HG03342 (cell line): ENCODE measurements around the gene NHLH1.

Experiments
- ATAC-seq: cut with Tn5 transposase; IDR thresholded peaks from one replicate; pipeline ENCODE4 v1.9.1; 2021; ENCODE audit warnings: mild to moderate bottlenecking, moderate library complexity; ENCODE audit not compliant: unreplicated experiment

Gene NHLH1

GRCh38 chr1:160358073-160358472 is 8.8 kb upstream of the NHLH1 start:
- ATAC-seq, result no peak

DNA sequence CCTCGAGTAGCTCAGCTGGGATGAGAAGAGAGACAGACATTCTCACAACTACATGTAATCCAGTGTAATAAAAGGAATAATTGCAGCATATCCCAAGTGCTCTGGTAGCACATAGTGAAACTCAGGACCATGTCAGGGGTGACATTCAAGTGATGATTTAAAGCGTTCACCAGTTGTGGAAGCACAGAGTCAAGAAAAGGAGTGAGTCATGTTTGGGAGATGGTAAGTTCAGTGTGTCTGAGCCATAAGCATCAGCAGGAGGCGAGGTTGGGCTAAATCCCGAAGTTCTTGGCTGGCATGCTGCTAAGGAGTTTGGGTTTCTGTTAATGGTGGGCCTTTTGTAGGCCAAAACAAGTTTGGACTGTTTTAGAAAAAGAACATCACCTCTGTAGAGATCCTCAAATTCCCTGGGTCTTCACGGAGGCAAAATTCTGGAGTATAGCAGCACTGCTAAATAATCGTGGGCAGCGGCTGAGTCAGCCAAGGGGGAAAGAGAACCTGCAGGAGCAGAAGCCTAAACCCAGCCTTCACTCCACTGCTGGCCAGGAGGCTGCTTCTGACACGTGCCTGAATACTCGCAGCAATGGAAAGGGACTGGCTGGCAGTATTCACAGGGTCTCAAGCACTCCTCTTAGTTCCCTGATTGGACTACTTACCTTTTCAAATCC is 7.2 kb upstream of the NHLH1 start:
- ATAC-seq, result no peak

DNA sequence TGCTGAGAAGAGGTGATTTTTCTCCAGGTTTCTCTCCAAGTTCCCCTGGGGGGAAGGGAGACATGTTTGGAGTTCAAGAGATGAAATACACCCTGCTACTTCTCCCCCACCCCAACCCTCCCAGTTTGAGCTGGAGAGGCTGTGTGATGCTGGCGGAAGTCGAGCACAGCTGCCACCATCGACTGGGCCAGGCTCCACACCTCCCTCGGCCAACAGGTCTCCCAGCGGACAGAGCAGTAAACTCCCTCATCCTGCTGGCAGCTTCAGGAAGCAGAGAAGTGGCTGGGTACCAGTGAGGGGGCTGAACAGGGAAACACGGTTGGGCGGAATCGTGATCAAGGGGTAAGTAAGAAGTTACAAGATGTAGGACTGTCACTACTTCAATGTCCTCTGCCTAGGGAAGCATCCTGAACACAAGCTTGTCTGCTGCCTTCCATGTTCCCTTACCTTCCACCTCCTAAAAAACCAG is 6.6 kb upstream of the NHLH1 start:
- ATAC-seq, result no peak

GRCh38 chr1:160361199-160361598 is 5.7 kb upstream of the NHLH1 start:
- no peak for ATAC-seq

- ATAC-seq, result no peak
Measured at GRCh38 chr1:160361814-160362167, 5.1 kb upstream of the NHLH1 start.

GRCh38 chr1:160362168-160362957 is 4.5 kb upstream of the NHLH1 start:
- ATAC-seq, result no peak

- ATAC-seq, result no peak
Measured at GRCh38 chr1:160363010-160363409, 3.9 kb upstream of the NHLH1 start.

GRCh38 chr1:160363951-160364735 is 2.7 kb upstream of the NHLH1 start:
- ATAC-seq, result no peak

GRCh38 chr1:160365325-160365724 is 1.5 kb upstream of the NHLH1 start:
- no peak for ATAC-seq

- no peak for ATAC-seq
Measured at GRCh38 chr1:160367516-160367900, 637 bp downstream of the NHLH1 start.

GRCh38 chr1:160367934-160368923 is 1.4 kb downstream of the NHLH1 start:
- ATAC-seq, result no peak

DNA sequence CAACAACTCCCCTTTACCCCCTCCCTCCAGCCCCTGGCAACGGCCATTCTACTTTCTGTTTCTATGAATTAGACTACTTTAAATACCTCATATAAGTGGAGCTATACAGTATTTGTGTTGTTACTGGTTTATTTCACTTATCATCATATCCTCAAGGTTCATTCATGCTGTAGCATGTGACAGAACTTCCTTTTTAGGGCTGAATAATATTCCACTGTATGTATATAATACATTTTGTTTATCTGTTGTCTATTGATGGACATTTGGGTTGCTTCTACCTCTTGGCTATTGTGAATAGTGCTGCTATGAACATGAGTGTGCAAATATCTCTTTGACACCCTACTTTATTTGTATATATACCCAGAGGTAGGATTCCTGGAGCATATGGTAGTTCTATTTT is 2.2 kb downstream of the NHLH1 start:
- ATAC-seq, result no peak

GRCh38 chr1:160370561-160371345 is 3.9 kb downstream of the NHLH1 start:
- ATAC-seq, result no peak

GRCh38 chr1:160371346-160371631 is 4.4 kb downstream of the NHLH1 start:
- ATAC-seq, result no peak

DNA sequence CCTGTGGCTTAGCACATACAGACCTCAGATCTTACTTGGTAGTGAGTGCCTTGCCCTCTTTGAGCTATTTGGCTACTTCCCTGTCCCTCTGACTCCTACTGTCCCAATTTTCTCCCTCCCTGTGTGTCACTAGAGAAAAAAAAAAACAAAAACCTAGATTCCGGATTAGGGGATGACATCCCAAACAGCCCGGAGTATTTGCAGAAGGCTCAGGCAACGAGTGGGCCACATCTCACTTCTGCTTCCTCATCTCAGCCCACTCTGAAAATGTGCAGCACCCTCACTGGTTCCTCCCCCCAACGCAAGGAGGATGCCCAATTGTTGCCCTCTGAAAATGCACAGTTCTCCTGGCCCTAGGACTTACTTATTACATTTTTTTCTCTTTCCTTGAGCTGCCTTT is 4.9 kb downstream of the NHLH1 start:
- no peak for ATAC-seq

DNA sequence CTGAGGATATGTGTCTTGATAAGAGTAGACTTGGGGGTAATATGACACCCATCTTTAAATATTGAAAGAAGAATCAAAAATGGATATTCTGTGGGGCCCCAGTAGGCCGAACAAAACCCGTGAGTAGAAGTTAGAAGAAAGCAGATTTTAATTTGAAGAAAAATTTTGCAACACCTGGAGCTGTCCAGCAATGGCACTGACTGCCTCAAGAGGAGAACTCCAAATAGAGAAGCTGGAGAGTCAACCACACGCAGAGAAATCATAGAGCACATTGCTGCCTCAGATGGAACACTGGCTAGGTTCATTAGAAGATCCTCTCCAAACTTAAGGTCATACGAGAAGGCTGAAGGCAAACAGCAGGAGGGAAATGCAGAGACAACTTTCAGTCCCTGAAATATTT is 6.8 kb downstream of the NHLH1 start:
- ATAC-seq, result no peak

DNA sequence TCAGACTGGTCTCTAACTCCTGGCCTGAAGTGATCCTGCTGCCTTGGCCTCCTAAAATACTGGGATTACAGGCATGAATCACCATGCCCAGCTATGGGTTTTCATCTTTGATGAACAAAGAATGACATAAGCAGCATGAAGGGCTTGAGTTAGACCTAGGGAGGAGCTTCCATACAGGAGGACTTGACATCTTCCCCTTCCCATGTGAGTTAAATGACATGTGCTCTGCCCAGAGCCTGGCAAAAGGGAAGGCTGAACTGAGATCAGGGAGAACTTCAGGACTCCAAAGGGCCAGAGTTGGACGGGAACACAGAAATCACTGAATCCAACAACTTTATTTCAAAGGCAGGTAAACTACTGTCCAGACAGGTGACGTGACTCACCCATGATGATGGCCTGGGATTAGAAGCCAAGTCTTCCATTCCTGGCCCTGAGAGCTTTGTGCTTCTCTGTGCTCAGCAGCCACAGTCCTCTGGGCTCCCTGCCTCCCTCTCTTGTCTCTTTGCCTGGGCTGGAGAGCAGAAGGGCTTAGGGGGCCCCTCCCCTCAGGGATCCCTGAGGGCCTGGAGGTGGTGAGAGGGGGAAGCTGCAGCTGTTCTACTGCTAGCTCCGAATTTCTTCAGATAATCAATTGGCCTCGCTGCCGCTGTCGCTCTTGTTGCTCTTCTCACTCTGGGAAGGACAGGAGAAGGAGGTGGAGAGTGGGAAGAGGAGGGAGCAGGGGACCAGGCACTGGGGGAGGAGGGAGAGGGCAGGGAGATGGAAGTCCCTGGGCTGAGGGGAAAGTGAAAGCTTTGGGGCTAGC is 7.6 kb downstream of the NHLH1 start:
- no peak for ATAC-seq

GRCh38 chr1:160375788-160376524 is 9.1 kb downstream of the NHLH1 start:
- ATAC-seq, result no peak
